Vagina (tissue), 2 donors: ENCODE results near the gene HSD11B1. TPM values are rescaled to one million over a fixed set of nuclear protein-coding genes. Genes with fewer than 3 reads are reported as not detected.

Source experiments
- DNase-seq, 2 donors: peaks; one replicate each; pipeline ENCODE4 v3.0.0-alpha.2; 2017; ENCODE audit errors: extremely low spot score in 2 of 2
- H3K27ac ChIP-seq: fragments of 200-600 bp; sonication (generic); one replicate; pipeline ENCODE4 v1.5.1; 2019
- H3K27me3 ChIP-seq: fragments of 200-600 bp; sonication (generic); one replicate; pipeline ENCODE4 v1.5.1; 2019
- H3K36me3 ChIP-seq, 2 donors: fragments of 200-600 bp; sonication (generic); one replicate each; pipeline ENCODE4 v1.5.1; 2017 to 2019
- H3K4me1 ChIP-seq: fragments of 200-600 bp; sonication (generic); one replicate; pipeline ENCODE4 v1.5.1; 2019
- H3K4me3 ChIP-seq, 2 donors: fragments of 200-600 bp; sonication (generic); 1 replicate in 1 of 2; 2 replicates in 1 of 2; pipeline ENCODE4 v1.5.1; 2016 to 2019
- H3K9me3 ChIP-seq: fragments of 200-600 bp; sonication (generic); one replicate; pipeline ENCODE4 v1.5.1; 2019
- POLR2A ChIP-seq, 2 donors: fragments of 450-650 bp; IDR thresholded peaks; one replicate each; pipeline ENCODE4 v1.6.1; 2017; ENCODE audit warnings: antibody characterized with exemption in 2 of 2, mild to moderate bottlenecking in 2 of 2, moderate library complexity in 2 of 2
- POLR2AphosphoS5 ChIP-seq, 2 donors: sonication (generic); formaldehyde crosslinking; IDR thresholded peaks; one replicate each; pipeline ENCODE4 v1.9.0; 2017; ENCODE audit warnings: antibody characterized with exemption in 2 of 2, mild to moderate bottlenecking in 2 of 2, low read depth in 1 of 2; ENCODE audit not compliant: insufficient read depth in 1 of 2
- intact Hi-C: fragments of 100-400 bp; cut with DNase I; formaldehyde crosslinking; loops from one replicate; pipeline ENCODE4 v1.15.1; 2023
- total RNA-seq: library from RNA; depleted of rRNA; stranded (reverse); fragments of >200 nt; gene quantifications from one replicate; pipeline ENCODE4 v1.2.3, GENCODE V29; 2016
- TF ChIP-seq, protein P1 (sequence below), 3 experiments: fragments of 450-650 bp in 2 of 3; fragments of 200-600 bp in 1 of 3; sonication (generic) in 1 of 3; IDR thresholded peaks; one replicate each; pipeline ENCODE4 v1.5.1; 2017 to 2019; ENCODE audit warnings: antibody characterized with exemption in 3 of 3, mild to moderate bottlenecking in 2 of 3, moderate library complexity in 2 of 3

Gene HSD11B1
- total RNA-seq, 1 donor from 2014 or later, result 18.7 TPM

DNA sequence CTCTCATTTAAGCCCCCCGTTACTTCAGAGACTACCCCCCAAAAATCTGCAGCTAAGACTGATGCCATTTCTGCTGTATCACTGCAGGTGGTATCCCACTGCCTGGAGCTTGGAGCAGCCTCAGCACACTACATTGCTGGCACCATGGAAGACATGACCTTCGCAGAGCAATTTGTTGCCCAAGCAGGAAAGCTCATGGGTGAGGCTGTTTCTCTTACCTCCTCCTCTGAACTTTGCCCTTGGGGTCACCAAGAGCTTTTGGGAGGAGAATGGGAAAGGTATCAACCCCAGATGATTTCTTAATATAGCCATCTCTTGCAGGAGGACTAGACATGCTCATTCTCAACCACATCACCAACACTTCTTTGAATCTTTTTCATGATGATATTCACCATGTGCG, 2.0 kb downstream of the HSD11B1 start:
- Histone ChIP-seq H3K36me3 (no peaks in the 10 kb centered on the region), H3K27me3 (no peaks in the 10 kb centered on the region), H3K9me3 (no peaks in the 10 kb centered on the region), H3K4me3 (no peak overlapping the region), H3K4me1 (no peaks in the 10 kb centered on the region), H3K27ac (no peak overlapping the region)
- no peak for DNase-seq
- intact Hi-C loops, result no loop called here
- TF ChIP-seq, protein P1, sequence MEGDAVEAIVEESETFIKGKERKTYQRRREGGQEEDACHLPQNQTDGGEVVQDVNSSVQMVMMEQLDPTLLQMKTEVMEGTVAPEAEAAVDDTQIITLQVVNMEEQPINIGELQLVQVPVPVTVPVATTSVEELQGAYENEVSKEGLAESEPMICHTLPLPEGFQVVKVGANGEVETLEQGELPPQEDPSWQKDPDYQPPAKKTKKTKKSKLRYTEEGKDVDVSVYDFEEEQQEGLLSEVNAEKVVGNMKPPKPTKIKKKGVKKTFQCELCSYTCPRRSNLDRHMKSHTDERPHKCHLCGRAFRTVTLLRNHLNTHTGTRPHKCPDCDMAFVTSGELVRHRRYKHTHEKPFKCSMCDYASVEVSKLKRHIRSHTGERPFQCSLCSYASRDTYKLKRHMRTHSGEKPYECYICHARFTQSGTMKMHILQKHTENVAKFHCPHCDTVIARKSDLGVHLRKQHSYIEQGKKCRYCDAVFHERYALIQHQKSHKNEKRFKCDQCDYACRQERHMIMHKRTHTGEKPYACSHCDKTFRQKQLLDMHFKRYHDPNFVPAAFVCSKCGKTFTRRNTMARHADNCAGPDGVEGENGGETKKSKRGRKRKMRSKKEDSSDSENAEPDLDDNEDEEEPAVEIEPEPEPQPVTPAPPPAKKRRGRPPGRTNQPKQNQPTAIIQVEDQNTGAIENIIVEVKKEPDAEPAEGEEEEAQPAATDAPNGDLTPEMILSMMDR (IDR thresholded peaks at IDR 0.05), result no peak
- no peak for TF ChIP-seq POLR2AphosphoS5 (IDR thresholded peaks at IDR 0.05; ENCODE audit: insufficient read depth in 1 of 2, low read depth in 1 of 2)
- TF ChIP-seq POLR2A (IDR thresholded peaks at IDR 0.05), result no peak

DNA sequence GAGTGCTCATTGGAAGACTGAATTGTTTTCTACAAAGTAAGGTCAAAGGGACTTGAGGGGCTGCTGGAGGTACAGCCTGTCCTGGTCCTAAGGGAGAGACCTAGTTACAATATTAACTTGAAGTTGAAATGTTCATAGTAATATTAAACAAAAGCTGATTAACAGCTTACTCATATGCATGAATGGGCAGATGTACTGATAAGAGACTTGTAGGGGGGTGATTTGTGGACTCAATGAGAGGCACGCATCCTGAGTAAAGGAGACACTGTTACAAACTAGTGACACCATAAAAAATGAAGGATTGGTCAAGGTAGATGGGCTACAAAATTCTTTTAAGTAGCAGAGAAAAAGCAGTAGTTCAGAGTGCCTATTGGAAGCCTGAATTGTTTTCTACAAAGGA, 2.7 kb downstream of the HSD11B1 start:
- no peak for DNase-seq
- Histone ChIP-seq H3K4me1 (no peaks in the 10 kb centered on the region), H3K9me3 (no peaks in the 10 kb centered on the region), H3K27me3 (no peaks in the 10 kb centered on the region), H3K36me3 (no peaks in the 10 kb centered on the region), H3K27ac (no peak overlapping the region), H3K4me3 (no peak overlapping the region)
- TF ChIP-seq POLR2A (IDR thresholded peaks at IDR 0.05), result no peak
- TF ChIP-seq POLR2AphosphoS5 (IDR thresholded peaks at IDR 0.05; ENCODE audit: insufficient read depth in 1 of 2, low read depth in 1 of 2), result no peak
- TF ChIP-seq, protein P1 (IDR thresholded peaks at IDR 0.05), result no peak
- intact Hi-C loops, result no loop called here

DNA sequence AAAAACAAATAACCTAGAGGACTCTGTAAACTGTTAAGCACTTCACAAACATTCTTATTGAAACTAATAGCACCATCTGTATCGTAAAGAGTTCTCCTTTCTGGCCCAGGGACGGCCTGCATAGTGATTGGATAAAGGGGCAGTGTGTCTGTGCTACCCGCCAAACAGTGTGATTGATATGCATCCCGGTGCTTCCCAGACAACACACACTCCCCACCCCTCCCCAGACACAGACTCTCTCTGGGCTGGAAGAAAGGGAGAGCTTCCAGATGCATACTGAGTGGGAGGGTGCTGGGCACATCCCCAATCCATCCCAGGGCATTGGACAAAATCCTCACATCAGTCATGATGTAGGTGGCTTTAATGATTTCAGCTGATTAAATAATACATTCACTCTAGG, 3.7 kb downstream of the HSD11B1 start:
- no peaks in the 10 kb centered on the region for H3K4me1 ChIP-seq
- H3K27ac ChIP-seq, result no peak overlapping the region
- H3K27me3 ChIP-seq, result no peaks in the 10 kb centered on the region
- no peaks in the 10 kb centered on the region for H3K9me3 ChIP-seq
- DNase-seq, result no peak
- H3K36me3 ChIP-seq, result no peaks in the 10 kb centered on the region
- TF ChIP-seq, protein P1 (IDR thresholded peaks at IDR 0.05), result no peak
- TF ChIP-seq POLR2AphosphoS5 (IDR thresholded peaks at IDR 0.05; ENCODE audit: insufficient read depth in 1 of 2, low read depth in 1 of 2) (no peak), POLR2A (IDR thresholded peaks at IDR 0.05) (no peak)
- intact Hi-C loops, result no loop called here
- no peak overlapping the region for H3K4me3 ChIP-seq

DNA sequence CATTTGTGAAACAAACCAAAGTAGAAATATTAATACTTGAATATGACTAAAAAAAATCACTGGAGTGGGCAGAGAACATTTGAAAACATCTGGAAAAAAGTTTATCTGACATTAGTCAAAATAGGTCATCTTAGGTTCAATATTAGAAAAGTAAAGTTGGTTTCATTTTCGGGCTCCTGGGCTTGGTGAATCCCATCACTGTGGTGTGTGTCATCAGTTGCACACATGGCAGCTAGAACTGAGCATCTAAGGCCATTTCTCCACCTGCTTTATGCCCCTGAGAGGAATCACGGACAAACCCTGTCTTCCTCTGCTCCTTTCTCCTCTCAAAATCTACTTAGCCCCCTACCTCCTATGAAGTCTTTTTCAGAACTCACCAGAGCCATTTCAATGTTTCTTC, 5.4 kb downstream of the HSD11B1 start:
- H3K27me3 ChIP-seq, result no peaks in the 10 kb centered on the region
- no peak for DNase-seq
- intact Hi-C loops, result no loop called here
- no peaks in the 10 kb centered on the region for H3K4me1 ChIP-seq
- H3K36me3 ChIP-seq, result no peaks in the 10 kb centered on the region
- H3K9me3 ChIP-seq, result no peaks in the 10 kb centered on the region
- H3K27ac ChIP-seq, result no peak overlapping the region
- TF ChIP-seq, protein P1 (IDR thresholded peaks at IDR 0.05), result no peak
- H3K4me3 ChIP-seq, result no peak overlapping the region

DNA sequence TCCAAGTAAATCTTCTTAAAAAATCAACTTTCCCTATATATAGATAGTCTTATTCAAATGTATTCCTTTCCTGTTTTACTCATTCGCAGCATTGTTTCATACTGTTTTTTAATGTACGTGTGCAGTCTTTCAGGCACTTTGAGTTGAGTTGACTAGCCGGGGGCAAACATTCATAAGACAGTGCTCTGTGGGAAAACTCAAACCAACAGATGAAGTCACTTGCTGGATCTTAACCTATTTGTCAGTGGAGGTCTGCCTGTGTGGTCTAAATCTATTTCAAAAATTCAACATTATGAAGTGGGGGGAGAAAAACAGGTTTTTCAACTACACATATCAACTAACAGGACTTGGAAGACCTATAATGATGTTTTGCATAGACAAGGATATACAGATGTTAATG, 6.2 kb downstream of the HSD11B1 start:
- Histone ChIP-seq H3K27me3 (no peaks in the 10 kb centered on the region), H3K36me3 (no peaks in the 10 kb centered on the region), H3K27ac (no peak overlapping the region), H3K4me1 (no peaks in the 10 kb centered on the region), H3K4me3 (no peak overlapping the region), H3K9me3 (no peaks in the 10 kb centered on the region)
- no peak for TF ChIP-seq POLR2AphosphoS5 (IDR thresholded peaks at IDR 0.05; ENCODE audit: insufficient read depth in 1 of 2, low read depth in 1 of 2)
- no peak for TF ChIP-seq POLR2A (IDR thresholded peaks at IDR 0.05)
- TF ChIP-seq, protein P1 (IDR thresholded peaks at IDR 0.05), result no peak
- intact Hi-C loops, result no loop called here
- DNase-seq, result no peak
